Measurements from ENCODE around the gene TMEM181. TPM values are rescaled to one million over a fixed set of nuclear protein-coding genes. Genes with fewer than 3 reads are reported as not detected.

TMEM181 gene
- total and polyA plus RNA-seq, 2 donors (not counting 1 experiment from before 2014, with no cell fraction given), result 2.8 to 9.3 TPM

DNA sequence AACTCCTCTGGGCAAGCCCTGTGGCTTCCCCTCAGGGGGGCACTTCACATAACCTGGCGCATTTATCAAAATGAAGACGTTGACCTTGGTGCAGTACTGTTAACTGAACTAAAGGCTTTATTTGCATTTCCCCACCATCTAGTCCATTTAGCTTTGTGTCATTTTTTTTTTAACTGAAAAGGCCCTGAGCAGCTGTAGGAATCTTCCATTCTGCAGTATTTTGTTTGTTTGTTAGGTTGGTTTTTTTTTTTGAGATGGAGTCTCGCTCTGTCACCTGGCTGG is 10.7 kb downstream of the TMEM181 start:
- peaks cover 69% of the 10 kb centered on the region for H4K20me1 ChIP-seq (ENCODE audit: control insufficient read depth, insufficient read depth, low read length, poor library complexity, severe bottlenecking)
- H3K36me3 ChIP-seq (replicated peaks in 1 of 2; ENCODE audit: control extremely low read depth in 1 of 2, control insufficient read depth in 1 of 2, extremely low read depth in 1 of 2, insufficient read depth in 2 of 2, low read length in 1 of 2), result peaks cover 0 to 16% of the 10 kb centered on the region in 2 experiments
- no peak overlapping the region for H3K27ac ChIP-seq (ENCODE audit: low read length in 2 of 2)
- POLR2A ChIA-PET, result no interaction called here
- H3K4me3 ChIP-seq (ENCODE audit: control extremely low read depth in 1 of 5, extremely low read depth in 1 of 5, insufficient read depth in 1 of 5, low read depth in 2 of 5, low read length in 4 of 5), result no peak overlapping the region
- H3K9ac ChIP-seq (ENCODE audit: low read length), result no peak overlapping the region
- no peaks in the 10 kb centered on the region for H3K27me3 ChIP-seq (replicated peaks in 1 of 4; ENCODE audit: control extremely low read depth in 1 of 4, control insufficient read depth in 3 of 4, insufficient read depth in 4 of 4, low read length in 3 of 4)
- H3K4me1 Mint-ChIP-seq, result peaks cover 40% of the 10 kb centered on the region
- peaks cover 7 to 13% of the 10 kb centered on the region in 2 donors for H3K4me1 ChIP-seq (ENCODE audit: control insufficient read depth in 2 of 2, insufficient read depth in 2 of 2, low read length in 2 of 2)
- no peak overlapping the region for H3K4me3 Mint-ChIP-seq
- H3K9me3 Mint-ChIP-seq (ENCODE audit: insufficient read depth), result no peaks in the 10 kb centered on the region
- no peaks in the 10 kb centered on the region for H3K9me3 ChIP-seq (ENCODE audit: control extremely low read depth in 1 of 3, control insufficient read depth in 2 of 3, insufficient read depth in 1 of 3, low read length in 2 of 3)
- H3K27me3 Mint-ChIP-seq, result no peaks in the 10 kb centered on the region
- TF ChIP-seq EZH2 (IDR thresholded peaks at IDR 0.05; ENCODE audit: borderline replicate concordance, insufficient read depth, low read depth, low read length, poor library complexity, severe bottlenecking), result no peak
- TF ChIP-seq, protein P1, sequence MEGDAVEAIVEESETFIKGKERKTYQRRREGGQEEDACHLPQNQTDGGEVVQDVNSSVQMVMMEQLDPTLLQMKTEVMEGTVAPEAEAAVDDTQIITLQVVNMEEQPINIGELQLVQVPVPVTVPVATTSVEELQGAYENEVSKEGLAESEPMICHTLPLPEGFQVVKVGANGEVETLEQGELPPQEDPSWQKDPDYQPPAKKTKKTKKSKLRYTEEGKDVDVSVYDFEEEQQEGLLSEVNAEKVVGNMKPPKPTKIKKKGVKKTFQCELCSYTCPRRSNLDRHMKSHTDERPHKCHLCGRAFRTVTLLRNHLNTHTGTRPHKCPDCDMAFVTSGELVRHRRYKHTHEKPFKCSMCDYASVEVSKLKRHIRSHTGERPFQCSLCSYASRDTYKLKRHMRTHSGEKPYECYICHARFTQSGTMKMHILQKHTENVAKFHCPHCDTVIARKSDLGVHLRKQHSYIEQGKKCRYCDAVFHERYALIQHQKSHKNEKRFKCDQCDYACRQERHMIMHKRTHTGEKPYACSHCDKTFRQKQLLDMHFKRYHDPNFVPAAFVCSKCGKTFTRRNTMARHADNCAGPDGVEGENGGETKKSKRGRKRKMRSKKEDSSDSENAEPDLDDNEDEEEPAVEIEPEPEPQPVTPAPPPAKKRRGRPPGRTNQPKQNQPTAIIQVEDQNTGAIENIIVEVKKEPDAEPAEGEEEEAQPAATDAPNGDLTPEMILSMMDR (IDR thresholded peaks at IDR 0.05), result no peak
- no peak for DNase-seq
- no peak overlapping the region for H3K27ac Mint-ChIP-seq
- 100% methylated on average over 1 of the region's 3 CpGs for WGBS (ENCODE audit: insufficient coverage)
- ATAC-seq (ENCODE audit: low read depth), result no peak
- no peak overlapping the region for H3K4me2 ChIP-seq (replicated peaks; ENCODE audit: low read depth, low read length, poor library complexity, severe bottlenecking)
- CTCF ChIA-PET, result interaction anchor here (1.1 kb wide), 1 partner anchor 347 kb away, joined by 3 read pairs; no protein-coding TSS in a partner anchor
- H2AFZ ChIP-seq (ENCODE audit: insufficient read depth, low read depth, low read length, poor library complexity, severe bottlenecking), result no peak overlapping the region
- intact Hi-C loops (cut with micrococcal nuclease), result no loop called here
- H3K79me2 ChIP-seq (ENCODE audit: control insufficient read depth, insufficient read depth, low read length), result peaks cover 50% of the 10 kb centered on the region

- Histone ChIP-seq H4K20me1 (ENCODE audit: control insufficient read depth, insufficient read depth, low read length, poor library complexity, severe bottlenecking) (peaks cover 61% of the 10 kb centered on the region), H3K27ac (ENCODE audit: low read length in 2 of 2) (no peak overlapping the region), H3K36me3 (replicated peaks in 1 of 2; ENCODE audit: control extremely low read depth in 1 of 2, control insufficient read depth in 1 of 2, extremely low read depth in 1 of 2, insufficient read depth in 2 of 2, low read length in 1 of 2) (peaks cover 0 to 18% of the 10 kb centered on the region in 2 experiments), H3K79me2 (ENCODE audit: control insufficient read depth, insufficient read depth, low read length) (peaks cover 44% of the 10 kb centered on the region), H3K27me3 (replicated peaks in 1 of 4; ENCODE audit: control extremely low read depth in 1 of 4, control insufficient read depth in 3 of 4, insufficient read depth in 4 of 4, low read length in 3 of 4) (no peaks in the 10 kb centered on the region), H3K4me1 (ENCODE audit: control insufficient read depth in 2 of 2, insufficient read depth in 2 of 2, low read length in 2 of 2) (peaks cover 7 to 13% of the 10 kb centered on the region in 2 donors), H3K9me3 (ENCODE audit: control extremely low read depth in 1 of 3, control insufficient read depth in 2 of 3, insufficient read depth in 1 of 3, low read length in 2 of 3) (no peaks in the 10 kb centered on the region), H3K9ac (ENCODE audit: low read length) (no peak overlapping the region), H2AFZ (ENCODE audit: insufficient read depth, low read depth, low read length, poor library complexity, severe bottlenecking) (no peak overlapping the region), H3K4me2 (replicated peaks; ENCODE audit: low read depth, low read length, poor library complexity, severe bottlenecking) (peak overlapping the region; percentile 8), H3K4me3 (ENCODE audit: control extremely low read depth in 1 of 5, extremely low read depth in 1 of 5, insufficient read depth in 1 of 5, low read depth in 2 of 5, low read length in 4 of 5) (no peak overlapping the region)
- Mint-ChIP-seq H3K27me3 (no peaks in the 10 kb centered on the region), H3K4me1 (peaks cover 35% of the 10 kb centered on the region), H3K27ac (no peak overlapping the region), H3K9me3 (ENCODE audit: insufficient read depth) (no peaks in the 10 kb centered on the region), H3K4me3 (no peak overlapping the region)
- no peak for DNase-seq
- ATAC-seq (ENCODE audit: low read depth), result no peak
- TF ChIP-seq, protein P1 (IDR thresholded peaks at IDR 0.05), result no peak
- no peak for TF ChIP-seq EZH2 (IDR thresholded peaks at IDR 0.05; ENCODE audit: borderline replicate concordance, insufficient read depth, low read depth, low read length, poor library complexity, severe bottlenecking)
- WGBS (ENCODE audit: insufficient coverage), result 76% methylated on average over 25 of the region's 26 CpGs
- intact Hi-C loops (cut with micrococcal nuclease), result no loop called here
- ChIA-PET CTCF (no interaction called here), POLR2A (no interaction called here)
These were observed 12.1 kb downstream of the TMEM181 start for GRCh38 chr6:158571826-158572652.
